NCI-H1694 treated with DMSO at 0.1 percent for 48 hours (cell line): Measurements from ENCODE around the gene CDC45.
"Not testable (repeated sequence)": the region's sequence is repeated elsewhere in the genome, so short reads cannot be mapped to it uniquely, and the experiment has no call there.

ENCODE experiments used
- DNase-seq: peaks from one replicate; lab custom pipeline; 2025; lab: John Stamatoyannopoulos, UW

CDC45 gene

GRCh38 chr22:19530751-19531150 lies 51.0 kb downstream of the CDC45 start:
- DNase-seq, result no peak

DNA sequence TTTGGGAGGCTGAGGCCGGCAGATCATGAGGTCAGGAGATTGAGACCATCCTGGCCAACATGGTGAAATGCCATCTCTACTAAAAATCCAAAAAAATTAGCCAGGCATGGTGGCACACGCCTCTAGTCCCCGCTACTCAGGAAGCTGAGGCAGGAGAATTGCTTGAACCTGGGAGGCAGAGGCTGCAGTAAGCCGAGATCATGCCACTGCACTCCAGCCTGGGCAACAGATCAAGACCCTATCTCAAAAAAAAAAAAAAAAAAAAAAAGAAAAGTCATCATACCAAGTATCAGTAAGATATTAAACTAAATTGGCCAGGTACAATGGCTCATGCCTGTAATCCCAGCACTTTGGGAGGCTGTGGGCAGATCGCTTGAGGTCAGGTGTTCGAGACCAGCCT lies 51.6 kb downstream of the CDC45 start:
- DNase-seq, result not testable (repeated sequence)

DNA sequence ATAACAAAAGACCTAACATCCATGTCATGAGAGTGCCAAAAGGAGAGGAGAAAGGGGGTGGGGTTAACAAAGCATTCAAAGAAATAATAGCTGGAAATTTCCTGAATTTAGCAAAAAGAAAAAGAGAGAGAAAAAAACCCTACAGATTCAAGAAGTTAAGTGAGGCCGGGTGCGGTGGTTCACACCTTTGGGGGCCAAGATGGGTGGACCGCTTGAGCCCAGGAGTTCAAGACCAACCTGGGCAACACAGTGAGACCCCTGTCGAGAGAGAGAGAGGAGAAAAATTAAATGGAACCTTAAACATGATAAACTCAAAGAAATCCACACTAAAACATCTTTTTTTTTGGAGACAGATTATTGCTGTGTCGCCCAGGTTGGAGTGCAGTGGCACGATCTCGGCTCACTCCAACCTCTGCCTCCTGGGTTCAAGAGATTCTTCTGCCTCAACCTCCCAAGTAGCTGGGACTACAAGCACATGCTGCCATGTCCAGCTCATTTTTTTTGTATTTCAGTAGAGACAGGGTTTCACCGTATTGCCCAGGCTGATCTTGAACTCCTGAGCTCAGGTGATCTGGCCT lies 53.4 kb downstream of the CDC45 start:
- DNase-seq, result no peak

DNA sequence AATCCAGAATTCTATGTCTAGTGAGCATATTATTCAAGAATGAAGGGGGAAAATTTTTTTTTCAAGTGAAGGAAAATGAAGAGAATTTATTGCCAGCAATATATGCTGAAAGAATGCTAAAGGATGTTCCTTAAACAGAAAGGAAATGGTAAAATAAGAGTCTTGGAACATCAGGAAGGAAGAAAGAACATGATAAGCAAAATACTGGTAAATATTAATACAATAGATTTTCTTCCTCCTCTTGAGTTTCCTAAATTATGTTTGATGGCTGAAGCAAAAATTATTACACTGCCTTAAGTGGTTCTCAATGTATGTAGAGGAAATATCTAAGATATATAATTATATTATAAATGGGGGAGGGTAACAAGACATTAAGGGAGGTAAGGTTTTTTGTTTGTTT lies 54.1 kb downstream of the CDC45 start:
- DNase-seq, result no peak

DNA sequence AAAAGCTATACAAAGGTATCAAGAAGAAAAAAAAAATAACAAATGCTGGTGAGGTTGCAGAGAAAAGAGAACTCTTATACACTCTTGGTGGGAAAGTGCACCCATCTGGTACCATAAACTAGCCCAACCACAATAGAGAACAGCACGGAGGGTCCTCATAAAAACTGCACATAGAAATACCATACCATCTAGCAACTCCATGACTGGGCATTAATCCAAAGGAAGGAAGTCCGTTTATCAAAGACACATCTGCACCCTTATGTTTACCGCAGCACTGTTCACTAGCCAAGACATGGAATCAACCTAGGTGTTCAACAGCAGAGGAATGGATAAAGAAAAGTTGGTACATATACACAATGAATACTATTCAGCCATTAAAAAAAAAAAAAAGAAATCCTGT lies 55.3 kb downstream of the CDC45 start:
- DNase-seq, result no peak

DNA sequence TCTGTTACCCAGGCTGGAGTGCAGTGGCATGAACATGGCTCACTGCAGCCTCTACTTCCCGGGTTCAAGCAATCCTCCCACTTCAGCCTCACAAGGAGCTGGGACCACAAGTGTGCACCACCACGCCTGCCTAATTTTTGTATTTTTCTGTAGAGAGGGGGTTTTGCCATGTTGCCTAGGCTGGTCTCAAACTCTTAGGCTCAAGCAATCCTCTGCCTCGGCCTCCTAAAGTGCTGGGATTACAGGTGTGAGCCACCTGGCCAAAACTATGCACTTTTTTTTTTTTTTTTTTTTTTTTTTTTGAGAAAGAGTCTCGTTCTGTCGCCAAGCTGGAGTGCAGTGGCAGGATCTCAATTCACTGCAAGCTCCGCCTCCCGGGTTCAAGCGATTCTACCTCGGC lies 56.8 kb downstream of the CDC45 start:
- no peak for DNase-seq

- no peak for DNase-seq
Measured at GRCh38 chr22:19537941-19538488, 58.3 kb downstream of the CDC45 start.

- DNase-seq, result no peak
Measured at GRCh38 chr22:19540394-19540793, 60.7 kb downstream of the CDC45 start.

DNA sequence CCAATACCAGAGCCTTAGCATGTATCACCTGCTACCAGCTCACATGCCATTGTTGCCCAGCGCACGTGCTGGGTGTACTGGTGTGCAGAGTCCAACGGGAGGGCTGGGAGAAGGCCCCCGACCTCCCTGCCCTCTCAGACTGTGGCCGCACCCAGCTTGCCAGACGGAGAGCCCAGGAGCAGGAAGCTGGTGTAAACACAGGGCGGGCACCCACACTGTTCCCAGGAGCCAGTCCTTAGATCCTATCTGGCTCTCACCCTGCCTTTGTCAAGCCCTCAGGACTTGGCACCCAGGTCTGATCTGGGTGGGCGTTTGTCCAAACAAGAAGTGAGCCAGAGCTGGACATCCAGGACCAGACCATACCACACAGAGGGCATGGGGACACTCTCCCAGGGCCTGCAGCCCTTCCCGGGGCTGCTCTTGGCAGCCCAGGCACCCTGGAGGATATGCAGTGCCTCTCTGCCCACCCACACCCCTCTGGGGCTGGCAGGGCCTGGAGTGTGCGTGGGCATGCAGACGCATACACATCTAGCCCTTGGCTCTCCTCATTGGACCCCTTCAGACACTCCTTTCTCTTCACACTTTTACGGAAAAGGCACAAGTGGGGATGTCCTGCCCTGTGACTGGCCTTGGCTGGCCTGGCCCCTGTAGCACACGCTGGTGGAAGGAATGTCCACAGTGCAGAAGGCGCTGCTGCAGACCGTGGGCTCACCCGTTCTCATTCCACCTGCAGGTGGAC lies 64.4 kb downstream of the CDC45 start:
- DNase-seq, result no peak

DNA sequence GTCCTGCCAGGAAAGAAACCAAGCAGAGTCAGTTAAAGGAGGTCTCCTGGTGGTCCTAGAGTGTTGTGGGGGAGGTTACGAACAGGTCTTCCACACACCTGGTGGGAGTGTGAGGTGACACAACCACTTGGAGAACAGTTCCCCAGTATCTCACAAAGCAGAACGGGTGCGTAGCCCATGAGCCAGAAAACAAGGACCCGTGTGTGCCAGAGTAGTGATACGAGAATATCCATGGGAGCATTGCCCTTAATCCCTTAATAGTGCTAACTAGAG lies 66.2 kb downstream of the CDC45 start:
- no peak for DNase-seq

- DNase-seq, result no peak
Measured at GRCh38 chr22:19546680-19547079, 67.0 kb downstream of the CDC45 start.

- no peak for DNase-seq
Measured at GRCh38 chr22:19547620-19548019, 67.9 kb downstream of the CDC45 start.

DNA sequence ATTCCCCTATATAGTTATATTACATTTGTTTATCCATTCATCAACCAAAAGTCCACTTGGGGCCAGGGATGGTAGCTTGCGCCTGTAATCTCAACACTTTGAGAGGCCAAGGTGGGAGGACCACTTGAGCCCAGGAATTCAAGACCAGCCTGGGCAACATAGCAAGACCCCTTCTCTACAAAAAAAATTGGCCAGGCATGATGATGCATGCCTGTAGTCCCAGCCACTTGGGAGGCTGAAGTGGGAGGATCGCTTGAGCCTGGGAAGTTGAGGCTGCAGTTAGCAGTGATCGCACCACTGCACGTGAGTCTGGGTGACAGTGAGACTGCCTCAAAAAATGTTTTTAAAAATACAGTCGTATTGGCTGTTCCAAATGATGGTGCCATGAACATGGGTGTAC lies 68.7 kb downstream of the CDC45 start:
- DNase-seq, result not testable (repeated sequence)

DNA sequence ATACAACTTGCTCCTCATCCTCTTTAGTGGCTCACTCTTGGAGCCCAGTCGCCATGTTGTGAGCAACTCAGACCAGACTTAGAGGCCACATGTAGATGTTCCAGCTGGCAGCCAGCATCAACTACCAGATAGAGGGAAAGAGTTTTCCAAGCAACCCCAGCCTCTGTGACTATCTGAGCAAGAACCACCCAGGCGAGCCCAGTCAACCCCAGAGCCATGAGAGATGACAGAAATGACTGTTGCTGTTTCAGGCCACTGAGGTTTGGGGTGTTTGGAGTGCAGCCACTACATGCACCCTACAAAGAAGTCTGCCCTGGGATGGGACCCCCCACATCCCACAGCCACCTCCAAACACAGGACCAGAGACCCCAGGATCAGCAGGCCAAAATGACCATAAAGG lies 69.2 kb downstream of the CDC45 start:
- DNase-seq, result no peak

GRCh38 chr22:19549428-19549827 lies 69.7 kb downstream of the CDC45 start:
- no peak for DNase-seq

DNA sequence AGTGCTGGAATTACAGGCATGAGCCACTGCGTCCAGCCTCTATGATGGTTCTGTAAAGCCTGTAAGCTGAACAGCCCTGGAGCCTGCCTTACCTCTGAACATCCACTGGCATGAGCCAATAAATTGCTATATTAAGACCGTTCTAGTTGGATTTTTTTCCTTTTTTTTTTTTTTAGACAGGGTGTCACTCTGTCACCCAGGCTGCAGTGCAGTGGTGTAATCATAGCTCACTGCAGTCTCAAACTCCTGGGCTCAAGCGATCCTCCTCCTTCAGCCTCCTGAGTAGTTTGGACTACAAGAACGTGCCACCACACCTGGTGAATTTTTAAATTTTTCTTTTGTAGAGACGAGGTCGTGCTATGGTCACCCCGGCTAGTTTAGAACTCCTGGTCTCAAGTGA lies 70.7 kb downstream of the CDC45 start:
- no peak for DNase-seq

DNA sequence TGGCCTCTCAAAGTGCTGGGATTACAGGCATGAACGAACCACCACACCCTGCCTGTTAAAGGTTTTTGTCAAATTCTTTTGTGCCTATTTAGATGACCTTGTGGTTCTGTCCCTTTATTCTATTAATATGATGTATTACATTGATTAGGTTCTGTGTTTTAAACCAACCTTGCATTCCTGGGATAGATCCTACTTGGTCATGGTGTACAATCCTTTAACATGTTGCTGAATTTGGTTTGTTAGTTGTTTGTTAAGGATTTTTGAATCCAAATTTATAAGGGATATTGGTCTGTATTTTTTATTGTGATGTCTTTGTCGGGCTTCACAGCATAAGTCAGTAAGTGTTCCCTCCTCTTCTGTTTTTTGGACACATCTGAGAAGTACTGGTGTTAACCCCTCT lies 73.5 kb downstream of the CDC45 start:
- DNase-seq, result no peak

DNA sequence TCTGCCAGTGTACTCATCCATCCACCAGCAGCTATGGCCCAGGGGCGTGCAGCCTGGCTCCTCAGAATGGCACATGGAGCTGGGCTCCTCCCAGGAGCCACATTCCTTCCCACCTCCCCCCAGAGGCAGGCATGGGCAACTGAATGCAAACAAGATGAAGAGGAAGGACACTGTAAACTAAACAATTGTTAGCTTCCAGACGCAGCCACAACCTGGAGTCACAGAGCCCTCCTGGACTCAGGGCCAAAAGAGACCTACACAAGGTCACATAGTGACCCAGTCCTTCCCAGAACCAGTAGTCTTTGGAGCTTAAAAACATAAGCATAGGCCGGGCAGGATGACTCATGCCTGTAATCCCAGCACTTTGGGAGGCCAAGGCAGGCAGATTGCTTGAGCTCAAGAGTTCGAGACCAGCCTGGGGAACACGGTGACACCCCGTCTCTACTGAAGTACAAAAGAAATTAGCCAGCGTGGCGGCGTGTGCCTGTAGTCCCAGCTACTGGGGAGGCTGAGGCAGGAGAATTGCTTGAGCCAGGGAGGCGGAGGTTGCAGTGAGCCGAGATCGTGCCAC lies 75.2 kb downstream of the CDC45 start:
- DNase-seq, result no peak

DNA sequence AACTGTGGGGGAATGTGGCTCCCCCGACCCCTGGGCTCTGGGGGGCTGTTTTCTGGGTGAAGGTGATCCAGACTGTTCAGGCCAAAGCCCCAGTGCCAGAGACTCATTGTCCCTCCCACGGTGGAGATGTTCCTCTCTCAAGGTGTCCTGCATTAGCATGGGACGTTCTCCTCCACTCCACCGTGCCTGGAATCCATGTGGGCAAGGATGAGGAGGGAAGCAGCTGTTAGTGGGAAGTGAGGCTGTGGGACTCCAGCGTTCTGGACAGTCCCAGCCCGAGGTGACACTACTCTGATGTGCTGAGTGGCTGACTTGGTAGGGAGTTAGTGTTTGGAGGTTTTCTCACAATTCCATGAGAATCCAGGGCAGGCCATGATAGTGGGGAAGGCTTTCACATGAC lies 75.9 kb downstream of the CDC45 start:
- DNase-seq, result no peak

- DNase-seq, result no peak
Measured at GRCh38 chr22:19556963-19557545, 77.3 kb downstream of the CDC45 start.

GRCh38 chr22:19559324-19559811 lies 79.6 kb downstream of the CDC45 start:
- DNase-seq, result no peak

GRCh38 chr22:19559956-19560355 lies 80.2 kb downstream of the CDC45 start:
- no peak for DNase-seq
